ENCODE measurements around the gene APOA4. TPM values are rescaled to one million over a fixed set of nuclear protein-coding genes. Genes with fewer than 3 reads are reported as not detected.

The APOA4 gene
- total and polyA plus RNA-seq, 2 of the 13 experiments (the other 11 are each of a cell fraction or from before 2014, with no cell fraction given) = 3.8 to 7.2 TPM

GRCh38 chr11:116828632-116829524 is 5.8 kb upstream of the APOA4 start (continued):
- TF ChIP-seq MXD1 (CRISPR knock-in tag; IDR thresholded peaks at IDR 0.05) (no peak), GZF1 (CRISPR knock-in tag; IDR thresholded peaks at IDR 0.05) (no peak), KLF12 (CRISPR knock-in tag; IDR thresholded peaks at IDR 0.05; ENCODE audit: borderline replicate concordance) (peak; percentile 38; the same call in 1 of the 2 replicates), GMEB2 (CRISPR knock-in tag; IDR thresholded peaks at IDR 0.05; ENCODE audit: low read depth) (no peak), CHCHD3 (CRISPR knock-in tag; IDR thresholded peaks at IDR 0.05) (no peak; the same call in 1 of the 2 replicates), HMG20B (CRISPR knock-in tag; conservative IDR thresholded peaks at IDR 0.05) (peak; percentile 76; the same call in 1 of the 2 replicates), ZNF296 (CRISPR knock-in tag; conservative IDR thresholded peaks at IDR 0.05) (no peak), ZNF3 (CRISPR knock-in tag; IDR thresholded peaks at IDR 0.05) (no peak), CEBPG (CRISPR knock-in tag; IDR thresholded peaks at IDR 0.05) (peak; percentile 55; the same call in 1 of the 2 replicates), ZNF407 (CRISPR knock-in tag; IDR thresholded peaks at IDR 0.05; ENCODE audit: not compliant biosample characterization) (no peak), ZNF691 (CRISPR knock-in tag; IDR thresholded peaks at IDR 0.05; ENCODE audit: borderline replicate concordance, low read depth) (peak; percentile 65), THRA (CRISPR knock-in tag; IDR thresholded peaks at IDR 0.05; ENCODE audit: borderline replicate concordance) (peak; percentile 78; the same call in 1 of the 2 replicates), MBD4 (IDR thresholded peaks at IDR 0.05; ENCODE audit: borderline replicate concordance, low read length) (no peak), ZNF530 (CRISPR knock-in tag; IDR thresholded peaks at IDR 0.05; ENCODE audit: low read depth) (no peak)

All from HepG2 (cell line).